Keratinocyte (primary cell): ENCODE data around the gene MTMR2. TPM values are rescaled to one million over a fixed set of nuclear protein-coding genes. Genes with fewer than 3 reads are reported as not detected.

ENCODE experiments used
- DNase-seq: peaks from one replicate; pipeline ENCODE4 v3.0.0-alpha.2; 2011; ENCODE audit warnings: low read depth, missing footprints, low spot score
- FAIRE-seq: peaks from 2 replicates; lab custom pipeline; 2011; peaks lifted over from hg19 to GRCh38; lab: Jason Lieb, UNC
- H2AFZ ChIP-seq: 2 replicates; pipeline ENCODE4 v1.6.0; 2012; ENCODE audit warnings: low read length, control low read depth, inconsistent platforms; ENCODE audit not compliant: control insufficient read depth
- H3K27ac ChIP-seq: 2 replicates; pipeline ENCODE4 v1.5.1; 2011; ENCODE audit warnings: low read length; ENCODE audit not compliant: control insufficient read depth, insufficient read depth
- H3K27me3 ChIP-seq: 3 replicates; pipeline ENCODE4 v1.6.0; 2011; ENCODE audit warnings: low read length; ENCODE audit not compliant: control insufficient read depth, insufficient read depth; ENCODE audit errors: extremely low read depth
- H3K36me3 ChIP-seq, 2 experiments: 2 replicates in 1 of 2; 3 replicates in 1 of 2; pipeline ENCODE4 v1.5.1; 2011; ENCODE audit warnings: low read length in 2 of 2, mild to moderate bottlenecking in 1 of 2; ENCODE audit not compliant: control insufficient read depth in 2 of 2, insufficient read depth in 2 of 2; ENCODE audit errors: extremely low read depth in 1 of 2
- H3K4me1 ChIP-seq: 3 replicates; pipeline ENCODE4 v1.5.1; 2011; ENCODE audit warnings: low read length; ENCODE audit not compliant: control insufficient read depth, insufficient read depth; ENCODE audit errors: extremely low read depth
- H3K4me2 ChIP-seq: 3 replicates; pipeline ENCODE4 v1.6.0; 2011; ENCODE audit warnings: low read depth, low read length; ENCODE audit not compliant: control insufficient read depth, insufficient read depth; ENCODE audit errors: extremely low read depth
- H3K4me3 ChIP-seq, 3 experiments: fragments of 200-600 bp in 1 of 3; sonication (generic) in 1 of 3; 2 replicates in 2 of 3; 3 replicates in 1 of 3; pipeline ENCODE4 v1.5.1; 2011 to 2016; ENCODE audit warnings: low read length in 3 of 3, mild to moderate bottlenecking in 3 of 3, control low read depth in 2 of 3, inconsistent platforms in 1 of 3, low read depth in 1 of 3, mixed read lengths in 1 of 3, mixed run types in 1 of 3, moderate library complexity in 1 of 3; ENCODE audit not compliant: control insufficient read depth in 2 of 3, insufficient read depth in 2 of 3; ENCODE audit errors: extremely low read depth in 1 of 3
- H3K79me2 ChIP-seq: 2 replicates; pipeline ENCODE4 v1.6.0; 2012; ENCODE audit warnings: low read length; ENCODE audit not compliant: control insufficient read depth, insufficient read depth
- H3K9ac ChIP-seq: 3 replicates; pipeline ENCODE4 v1.6.0; 2011; ENCODE audit warnings: low read length; ENCODE audit not compliant: control insufficient read depth, insufficient read depth; ENCODE audit errors: extremely low read depth
- H3K9me1 ChIP-seq: 3 replicates; pipeline ENCODE4 v1.6.0; 2011; ENCODE audit warnings: low read length; ENCODE audit not compliant: control insufficient read depth, insufficient read depth; ENCODE audit errors: extremely low read depth
- H3K9me3 ChIP-seq: 2 replicates; pipeline ENCODE4 v1.5.1; 2012; ENCODE audit warnings: low read depth, low read length; ENCODE audit not compliant: control insufficient read depth
- H4K20me1 ChIP-seq: 3 replicates; pipeline ENCODE4 v1.6.0; 2011; ENCODE audit warnings: low read length; ENCODE audit not compliant: control insufficient read depth, insufficient read depth; ENCODE audit errors: extremely low read depth
- EZH2 ChIP-seq: IDR thresholded peaks from one replicate; pipeline ENCODE4 v1.6.1; 2012; ENCODE audit warnings: inconsistent platforms, mild to moderate bottlenecking, low read length, moderate library complexity
- dilution Hi-C: fragments of 300-500 bp; cut with MboI; formaldehyde crosslinking; loops from one replicate; pipeline ENCODE4 v1.7.0; 2020; ENCODE audit warnings: low sequenced_read_pairs; ENCODE audit not compliant: extremely low pct_ligation_motif_present
- polyA plus RNA-seq, 5 experiments: library from polyadenylated mRNA; depleted of rRNA in 3 of 5; stranded (reverse) in 3 of 5; stranded (forward) in 1 of 5; unstranded in 1 of 5; fragments of >200 nt; gene quantifications; 1 replicate in 1 of 5; 2 replicates in 3 of 5; 3 replicates in 1 of 5; pipeline versions ENCODE4 v1.2.1 to v1.2.3, GENCODE V29; 2011 to 2012; ENCODE audit warnings: missing spikeins in 2 of 5, low read depth in 1 of 5, low replicate concordance in 1 of 5
- TF ChIP-seq, protein P1 (sequence below), 3 experiments: IDR thresholded peaks in 1 of 3; conservative IDR thresholded peaks in 1 of 3; optimal IDR thresholded peaks in 1 of 3; 2 replicates in 2 of 3; 3 replicates in 1 of 3; pipeline versions ENCODE3 to v1.5.1; 2011; ENCODE audit warnings: low read length in 3 of 3, mild to moderate bottlenecking in 3 of 3, moderate library complexity in 2 of 3, control low read depth in 1 of 3, inconsistent platforms in 1 of 3; ENCODE audit not compliant: insufficient read depth in 2 of 3; ENCODE audit errors: extremely low read depth in 1 of 3

Gene MTMR2
- polyA plus RNA-seq, 1 donor (not counting 4 experiments of a cell fraction or from before 2014, with no cell fraction given), result 27.0 TPM

DNA sequence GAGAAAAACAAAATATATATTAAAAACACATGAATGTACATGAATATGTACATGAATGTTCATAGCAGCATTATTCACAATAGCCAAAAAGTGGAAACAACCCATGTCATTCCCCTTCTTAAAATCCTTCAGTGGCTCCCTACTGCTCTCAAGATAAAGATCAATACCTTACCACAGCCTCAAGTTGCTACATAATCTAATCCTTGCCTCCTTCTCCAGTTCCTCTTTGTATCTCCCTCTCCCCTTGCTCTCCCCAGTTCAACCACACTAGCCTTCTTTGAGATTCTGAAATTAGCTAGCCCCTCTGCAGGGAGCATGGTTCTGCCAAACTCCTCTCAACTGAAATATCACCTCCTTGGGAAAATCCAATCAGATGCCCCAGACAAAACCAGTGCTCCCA lies 28.1 kb downstream of the MTMR2 start:
- Histone ChIP-seq H3K27ac (no peak overlapping the region), H3K27me3 (no peaks in the 10 kb centered on the region), H3K36me3 (no peaks in the 10 kb centered on the region), H3K4me2 (no peak overlapping the region), H3K9me1 (no peaks in the 10 kb centered on the region), H3K4me3 (no peak overlapping the region), H3K4me1 (no peaks in the 10 kb centered on the region), H3K79me2 (peaks cover 25% of the 10 kb centered on the region), H2AFZ (no peak overlapping the region), H3K9me3 (no peaks in the 10 kb centered on the region), H3K9ac (no peak overlapping the region), H4K20me1 (no peaks in the 10 kb centered on the region)
- DNase-seq, result no peak
- FAIRE-seq, result no peak
- dilution Hi-C loops, result no loop called here
- TF ChIP-seq EZH2, result no peak
- TF ChIP-seq, protein P1, sequence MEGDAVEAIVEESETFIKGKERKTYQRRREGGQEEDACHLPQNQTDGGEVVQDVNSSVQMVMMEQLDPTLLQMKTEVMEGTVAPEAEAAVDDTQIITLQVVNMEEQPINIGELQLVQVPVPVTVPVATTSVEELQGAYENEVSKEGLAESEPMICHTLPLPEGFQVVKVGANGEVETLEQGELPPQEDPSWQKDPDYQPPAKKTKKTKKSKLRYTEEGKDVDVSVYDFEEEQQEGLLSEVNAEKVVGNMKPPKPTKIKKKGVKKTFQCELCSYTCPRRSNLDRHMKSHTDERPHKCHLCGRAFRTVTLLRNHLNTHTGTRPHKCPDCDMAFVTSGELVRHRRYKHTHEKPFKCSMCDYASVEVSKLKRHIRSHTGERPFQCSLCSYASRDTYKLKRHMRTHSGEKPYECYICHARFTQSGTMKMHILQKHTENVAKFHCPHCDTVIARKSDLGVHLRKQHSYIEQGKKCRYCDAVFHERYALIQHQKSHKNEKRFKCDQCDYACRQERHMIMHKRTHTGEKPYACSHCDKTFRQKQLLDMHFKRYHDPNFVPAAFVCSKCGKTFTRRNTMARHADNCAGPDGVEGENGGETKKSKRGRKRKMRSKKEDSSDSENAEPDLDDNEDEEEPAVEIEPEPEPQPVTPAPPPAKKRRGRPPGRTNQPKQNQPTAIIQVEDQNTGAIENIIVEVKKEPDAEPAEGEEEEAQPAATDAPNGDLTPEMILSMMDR (optimal IDR thresholded peaks at IDR 0.05 in 1 of 3, IDR thresholded peaks at IDR 0.05 in 1 of 3, conservative IDR thresholded peaks at IDR 0.05 in 1 of 3; ENCODE audit: extremely low read depth in 1 of 3, insufficient read depth in 2 of 3, low read length in 3 of 3), result no peak

DNA sequence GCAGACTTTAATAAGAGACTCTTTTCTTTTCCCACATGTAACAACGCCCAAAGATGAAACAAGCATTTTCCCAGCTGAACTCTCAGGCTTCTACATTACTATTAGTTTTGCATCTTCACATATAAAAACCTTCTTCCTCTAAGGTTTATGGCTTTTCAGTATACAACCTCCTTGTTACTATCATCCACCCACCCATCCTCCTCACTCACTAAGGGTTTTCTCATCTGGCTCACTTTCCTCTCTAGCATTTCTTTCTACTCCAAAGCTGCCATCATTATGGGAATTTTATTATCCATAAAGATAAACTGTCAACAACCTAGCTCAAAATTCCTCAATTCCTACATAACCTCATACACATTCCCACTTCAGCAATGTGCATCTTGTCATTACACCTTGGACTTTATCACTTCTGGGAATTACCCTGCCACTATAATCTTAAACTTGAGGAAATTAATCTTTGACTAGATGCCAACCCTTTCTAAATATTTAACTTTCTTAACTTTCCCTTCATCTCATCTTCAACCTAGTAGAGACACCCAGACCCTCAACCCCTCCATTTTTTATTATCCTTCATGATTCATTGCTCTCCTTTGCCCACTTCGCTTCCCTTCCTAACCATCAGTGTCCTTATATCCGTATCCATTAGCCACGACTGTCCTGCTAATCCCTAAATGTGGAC lies 30.9 kb downstream of the MTMR2 start:
- TF ChIP-seq, protein P1 (optimal IDR thresholded peaks at IDR 0.05 in 1 of 3, IDR thresholded peaks at IDR 0.05 in 1 of 3, conservative IDR thresholded peaks at IDR 0.05 in 1 of 3; ENCODE audit: extremely low read depth in 1 of 3, insufficient read depth in 2 of 3, low read length in 3 of 3), result no peak
- no peak for TF ChIP-seq EZH2
- no peaks in the 10 kb centered on the region for H3K9me3 ChIP-seq
- H3K4me1 ChIP-seq, result no peaks in the 10 kb centered on the region
- no peaks in the 10 kb centered on the region for H3K9me1 ChIP-seq
- dilution Hi-C loops, result no loop called here
- no peak overlapping the region for H3K27ac ChIP-seq
- no peak overlapping the region for H3K4me3 ChIP-seq
- H3K4me2 ChIP-seq, result no peak overlapping the region
- DNase-seq (no peak), FAIRE-seq (no peak)
- H3K79me2 ChIP-seq, result peaks cover 19% of the 10 kb centered on the region
- no peaks in the 10 kb centered on the region for H4K20me1 ChIP-seq
- H3K27me3 ChIP-seq, result no peaks in the 10 kb centered on the region
- H3K9ac ChIP-seq, result no peak overlapping the region
- no peaks in the 10 kb centered on the region for H3K36me3 ChIP-seq
- H2AFZ ChIP-seq, result no peak overlapping the region
